ENCODE measurements around the gene SLC30A3. TPM values are rescaled to one million over a fixed set of nuclear protein-coding genes. Genes with fewer than 3 reads are reported as not detected.

Gene SLC30A3
- total RNA-seq, 2 experiments from 2014 or later: not detected

DNA sequence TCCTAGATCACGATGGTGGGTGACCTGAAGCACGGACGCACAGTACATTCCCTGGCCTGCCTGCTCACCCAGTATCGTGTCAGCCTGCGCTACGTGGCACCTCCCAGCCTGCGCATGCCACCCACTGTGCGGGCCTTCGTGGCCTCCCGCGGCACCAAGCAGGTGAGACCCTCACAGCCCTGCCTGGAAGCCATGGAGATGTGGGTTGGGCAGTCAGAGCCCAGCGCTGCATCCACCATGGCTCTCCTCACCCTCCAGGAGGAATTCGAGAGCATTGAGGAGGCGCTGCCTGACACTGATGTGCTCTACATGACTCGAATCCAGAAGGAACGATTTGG is 20.3 kb downstream of the SLC30A3 start:
- no peak for ATAC-seq (ENCODE audit: poor library complexity)
- intact Hi-C loops (cut with DNase I, micrococcal nuclease): no loop called here
- H3K4me1 ChIP-seq (ENCODE audit: insufficient read depth, low read length): peaks cover 10% of the 10 kb centered on the region
- H3K27me3 ChIP-seq (ENCODE audit: control insufficient read depth in 1 of 2, insufficient read depth in 2 of 2, low read length in 2 of 2): no peaks in the 10 kb centered on the region
- ChIA-PET POLR2A (no interaction called here), CTCF (no interaction called here)
- Mint-ChIP-seq H3K27ac (no peak overlapping the region), H3K4me3 (no peak overlapping the region), H3K4me1 (ENCODE audit: low read depth) (peaks cover 4% of the 10 kb centered on the region), H3K9me3 (no peaks in the 10 kb centered on the region), H3K27me3 (peaks cover under 1% of the 10 kb centered on the region), H3K36me3 (ENCODE audit: low read depth) (peaks cover 66% of the 10 kb centered on the region)
- H3K36me3 ChIP-seq (ENCODE audit: insufficient read depth, low read length): peaks cover 59% of the 10 kb centered on the region
- TF ChIP-seq CTCF (IDR thresholded peaks at IDR 0.05): no peak
- H3K27ac ChIP-seq (ENCODE audit: low read depth in 1 of 2, low read length in 2 of 2): no peak overlapping the region
- H3K4me3 ChIP-seq (ENCODE audit: low read length): no peak overlapping the region
- no peak for DNase-seq
- H3K9me3 ChIP-seq (ENCODE audit: control insufficient read depth in 1 of 2, insufficient read depth in 1 of 2, low read length in 2 of 2): no peaks in the 10 kb centered on the region

DNA sequence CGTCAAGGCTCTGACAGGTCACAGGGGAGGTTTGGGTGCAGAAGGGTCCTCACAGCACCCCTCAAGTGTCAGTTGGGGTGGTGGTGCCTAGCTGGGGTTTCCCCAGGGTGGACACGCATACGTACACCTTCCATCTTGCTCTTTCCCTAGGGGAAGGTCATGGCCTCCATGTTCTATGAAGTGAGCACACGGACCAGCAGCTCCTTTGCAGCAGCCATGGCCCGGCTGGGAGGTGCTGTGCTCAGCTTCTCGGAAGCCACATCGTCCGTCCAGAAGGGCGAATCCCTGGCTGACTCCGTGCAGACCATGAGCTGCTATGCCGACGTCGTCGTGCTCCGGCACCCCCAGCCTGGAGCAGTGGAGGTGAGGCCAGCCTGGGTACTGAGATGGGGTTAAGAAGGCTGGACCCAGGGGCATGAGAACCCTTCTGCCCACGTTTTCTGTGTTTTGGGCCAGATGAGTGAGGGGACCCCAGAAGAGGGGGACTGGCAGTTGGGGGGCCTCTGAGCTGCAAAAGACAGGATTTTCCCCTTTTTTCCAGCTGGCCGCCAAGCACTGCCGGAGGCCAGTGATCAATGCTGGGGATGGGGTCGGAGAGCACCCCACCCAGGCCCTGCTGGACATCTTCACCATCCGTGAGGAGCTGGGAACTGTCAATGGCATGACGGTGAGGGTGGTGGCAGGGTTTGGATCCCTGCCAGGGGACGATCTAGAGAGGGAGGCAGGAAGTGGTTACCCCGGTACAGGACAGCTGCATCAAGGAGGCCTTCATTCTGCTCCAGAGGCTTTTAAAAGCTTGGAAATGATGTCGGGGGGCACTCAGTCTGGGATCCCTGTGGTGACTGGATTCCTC is 20.9 kb downstream of the SLC30A3 start:
- no peak for TF ChIP-seq CTCF (IDR thresholded peaks at IDR 0.05)
- Mint-ChIP-seq H3K36me3 (ENCODE audit: low read depth) (peaks cover 72% of the 10 kb centered on the region), H3K27ac (no peak overlapping the region), H3K4me1 (ENCODE audit: low read depth) (peaks cover 4% of the 10 kb centered on the region), H3K4me3 (no peak overlapping the region), H3K9me3 (no peaks in the 10 kb centered on the region), H3K27me3 (no peaks in the 10 kb centered on the region)
- Histone ChIP-seq H3K36me3 (ENCODE audit: insufficient read depth, low read length) (peaks cover 64% of the 10 kb centered on the region), H3K27me3 (ENCODE audit: control insufficient read depth in 1 of 2, insufficient read depth in 2 of 2, low read length in 2 of 2) (no peaks in the 10 kb centered on the region), H3K27ac (ENCODE audit: low read depth in 1 of 2, low read length in 2 of 2) (no peak overlapping the region), H3K4me3 (ENCODE audit: low read length) (no peak overlapping the region), H3K9me3 (ENCODE audit: control insufficient read depth in 1 of 2, insufficient read depth in 1 of 2, low read length in 2 of 2) (no peaks in the 10 kb centered on the region), H3K4me1 (ENCODE audit: insufficient read depth, low read length) (peaks cover 10% of the 10 kb centered on the region)
- no peak for ATAC-seq (ENCODE audit: poor library complexity)
- DNase-seq: peak in 2 of 14 experiments; percentile 10 to 15
- intact Hi-C loops (cut with DNase I, micrococcal nuclease): no loop called here
- CTCF ChIA-PET: no interaction called here
- POLR2A ChIA-PET: no interaction called here

GRCh38 chr2:27240406-27240805 is 22.4 kb downstream of the SLC30A3 start:
- Mint-ChIP-seq H3K36me3 (ENCODE audit: low read depth) (peaks cover 84% of the 10 kb centered on the region), H3K27me3 (no peaks in the 10 kb centered on the region), H3K4me1 (ENCODE audit: low read depth) (peaks cover 4% of the 10 kb centered on the region), H3K27ac (no peak overlapping the region), H3K9me3 (no peaks in the 10 kb centered on the region), H3K4me3 (no peak overlapping the region)
- Histone ChIP-seq H3K36me3 (ENCODE audit: insufficient read depth, low read length) (peaks cover 78% of the 10 kb centered on the region), H3K27ac (ENCODE audit: low read depth in 1 of 2, low read length in 2 of 2) (no peak overlapping the region), H3K9me3 (ENCODE audit: control insufficient read depth in 1 of 2, insufficient read depth in 1 of 2, low read length in 2 of 2) (no peaks in the 10 kb centered on the region), H3K27me3 (ENCODE audit: control insufficient read depth in 1 of 2, insufficient read depth in 2 of 2, low read length in 2 of 2) (no peaks in the 10 kb centered on the region), H3K4me1 (ENCODE audit: insufficient read depth, low read length) (peaks cover 10% of the 10 kb centered on the region), H3K4me3 (ENCODE audit: low read length) (no peak overlapping the region)
- CTCF ChIA-PET: no interaction called here
- no peak for TF ChIP-seq CTCF (IDR thresholded peaks at IDR 0.05)
- ATAC-seq (ENCODE audit: poor library complexity) (no peak), DNase-seq (no peak)
- intact Hi-C loops (cut with DNase I, micrococcal nuclease): no loop called here
- POLR2A ChIA-PET: no interaction called here

Data from CD4-positive, alpha-beta T cell (primary cell).